Spleen (tissue), 7 donors: ENCODE results near the gene PHF20.

Experiments
- CTCF ChIP-seq, 11 experiments: fragments of 200-600 bp in 7 of 11; fragments of 450-650 bp in 4 of 11; sonication (generic) in 4 of 11; IDR thresholded peaks in 8 of 11; conservative IDR thresholded peaks in 3 of 11; 1 replicate in 7 of 11; 2 replicates in 4 of 11; pipeline versions ENCODE4 v1.4.0 to v1.8.0; 2016 to 2021; ENCODE audit warnings: antibody characterized with exemption in 11 of 11, inconsistent platforms in 4 of 11, mild to moderate bottlenecking in 1 of 11
- POLR2AphosphoS5 ChIP-seq, 3 donors: sonication (generic); formaldehyde crosslinking; IDR thresholded peaks; one replicate each; pipeline ENCODE4 v1.5.1; 2017; ENCODE audit warnings: antibody characterized with exemption in 3 of 3
- donor health status: DM: no; HTN: no; CAD: no; lungs with moderate emphysema.
- donor health status: DM: no; HTN: no; CAD: no.
- donor health status: DM: no; HTN: no; CAD: no.

- TF ChIP-seq CTCF (IDR thresholded peaks at IDR 0.05 in 8 of 11, conservative IDR thresholded peaks at IDR 0.05 in 3 of 11) (no peak), POLR2AphosphoS5 (IDR thresholded peaks at IDR 0.05) (no peak)
These were observed 99.5 kb downstream of the PHF20 start for GRCh38 chr20:35871259-35871771.
